H1 (cell line): ENCODE measurements around the gene FAM53B.

Experiments used
- BRCA1 ChIP-seq: IDR thresholded peaks from 2 replicates; pipeline ENCODE4 v1.6.1; 2012; ENCODE audit warnings: low read depth, low read length, improper control_type of control experiment
- EZH2 ChIP-seq: fragments of 200-600 bp; sonication (generic); IDR thresholded peaks from 2 replicates; pipeline ENCODE4 v1.7.1; 2012; ENCODE audit warnings: low read depth, mild to moderate bottlenecking, moderate library complexity, low read length, inconsistent platforms; ENCODE audit not compliant: severe bottlenecking
- NRF1 ChIP-seq: IDR thresholded peaks from 2 replicates; pipeline ENCODE4 v1.6.1; 2011; ENCODE audit warnings: mild to moderate bottlenecking, low read depth, low read length, improper control_type of control experiment
- TF ChIP-seq, protein P1 (sequence below), 3 experiments: IDR thresholded peaks; 1 replicate in 2 of 3; 2 replicates in 1 of 3; pipeline versions ENCODE4 v1.5.1 to v1.6.1; 2011; ENCODE audit warnings: low read length in 3 of 3, mild to moderate bottlenecking in 3 of 3, inconsistent platforms in 2 of 3, low read depth in 1 of 3, moderate library complexity in 1 of 3; ENCODE audit not compliant: insufficient read depth in 1 of 3; ENCODE audit errors: control extremely low read depth in 1 of 3
- TF ChIP-seq, protein P2 (sequence below): IDR thresholded peaks from 2 replicates; pipeline ENCODE4 v1.6.1; 2012; ENCODE audit warnings: inconsistent platforms

DNA sequence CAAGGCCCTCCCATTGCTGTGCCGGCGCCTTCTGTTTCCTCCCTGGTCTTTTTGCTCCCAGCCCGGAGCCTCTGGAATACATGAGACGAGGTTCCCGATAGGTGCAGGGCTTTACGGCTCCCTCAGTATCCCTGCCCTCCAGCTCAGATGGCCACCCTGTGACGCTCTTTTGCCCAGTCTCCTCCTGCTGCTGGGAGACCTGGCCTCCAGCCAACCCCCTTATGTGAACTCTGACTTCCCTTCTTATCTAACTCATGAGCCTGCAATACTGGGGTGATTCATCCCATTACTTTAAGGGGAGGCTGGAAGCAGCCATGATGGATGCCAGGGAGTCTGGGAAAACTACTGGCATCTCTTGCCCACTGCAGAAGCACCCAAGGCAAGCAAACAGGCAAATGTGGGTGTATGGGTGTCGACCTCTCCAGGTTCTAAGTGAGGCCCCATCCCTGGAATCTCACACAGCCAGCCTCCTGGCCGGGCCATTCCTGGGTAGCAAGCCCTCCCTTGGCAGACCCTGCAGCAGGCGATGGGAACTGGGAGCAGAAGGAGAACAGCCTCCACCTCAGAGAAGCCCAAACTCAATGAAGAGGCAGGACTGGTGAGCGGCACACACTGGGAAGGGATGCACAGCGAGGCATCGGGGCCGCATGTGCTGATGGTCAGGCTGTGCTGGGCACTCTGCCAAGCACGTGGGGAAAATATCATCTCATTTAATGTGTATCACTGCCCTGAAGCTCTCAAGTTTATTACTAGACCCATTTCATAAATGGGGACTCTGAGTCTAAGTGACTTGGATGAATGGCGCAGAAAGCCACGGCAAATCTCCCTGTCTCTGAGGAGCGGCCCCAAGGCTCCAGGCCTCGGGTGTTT is 97.5 kb downstream of the FAM53B start:
- TF ChIP-seq, protein P1, sequence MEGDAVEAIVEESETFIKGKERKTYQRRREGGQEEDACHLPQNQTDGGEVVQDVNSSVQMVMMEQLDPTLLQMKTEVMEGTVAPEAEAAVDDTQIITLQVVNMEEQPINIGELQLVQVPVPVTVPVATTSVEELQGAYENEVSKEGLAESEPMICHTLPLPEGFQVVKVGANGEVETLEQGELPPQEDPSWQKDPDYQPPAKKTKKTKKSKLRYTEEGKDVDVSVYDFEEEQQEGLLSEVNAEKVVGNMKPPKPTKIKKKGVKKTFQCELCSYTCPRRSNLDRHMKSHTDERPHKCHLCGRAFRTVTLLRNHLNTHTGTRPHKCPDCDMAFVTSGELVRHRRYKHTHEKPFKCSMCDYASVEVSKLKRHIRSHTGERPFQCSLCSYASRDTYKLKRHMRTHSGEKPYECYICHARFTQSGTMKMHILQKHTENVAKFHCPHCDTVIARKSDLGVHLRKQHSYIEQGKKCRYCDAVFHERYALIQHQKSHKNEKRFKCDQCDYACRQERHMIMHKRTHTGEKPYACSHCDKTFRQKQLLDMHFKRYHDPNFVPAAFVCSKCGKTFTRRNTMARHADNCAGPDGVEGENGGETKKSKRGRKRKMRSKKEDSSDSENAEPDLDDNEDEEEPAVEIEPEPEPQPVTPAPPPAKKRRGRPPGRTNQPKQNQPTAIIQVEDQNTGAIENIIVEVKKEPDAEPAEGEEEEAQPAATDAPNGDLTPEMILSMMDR (IDR thresholded peaks at IDR 0.05; ENCODE audit: control extremely low read depth in 1 of 3, insufficient read depth in 1 of 3, low read depth in 1 of 3, low read length in 3 of 3), result no peak
- no peak for TF ChIP-seq EZH2
- no peak for TF ChIP-seq NRF1
- TF ChIP-seq, protein P2, sequence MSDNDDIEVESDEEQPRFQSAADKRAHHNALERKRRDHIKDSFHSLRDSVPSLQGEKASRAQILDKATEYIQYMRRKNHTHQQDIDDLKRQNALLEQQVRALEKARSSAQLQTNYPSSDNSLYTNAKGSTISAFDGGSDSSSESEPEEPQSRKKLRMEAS, result no peak
- no peak for TF ChIP-seq BRCA1
